HUES6 (cell line): ENCODE data around the gene LRRC56.

ENCODE experiments used
- H3K27ac ChIP-seq: 2 replicates; pipeline ENCODE4 v1.7.0; 2013; ENCODE audit warnings: low read depth, mild to moderate bottlenecking, low read length, inconsistent platforms
- H3K27me3 ChIP-seq: 2 replicates; pipeline ENCODE4 v1.6.1; 2013; ENCODE audit warnings: low read length; ENCODE audit not compliant: control insufficient read depth, insufficient read depth
- H3K36me3 ChIP-seq: 2 replicates; pipeline ENCODE4 v1.6.1; 2013; ENCODE audit warnings: low read length; ENCODE audit not compliant: control insufficient read depth, insufficient read depth
- H3K4me1 ChIP-seq: 2 replicates; pipeline ENCODE4 v1.6.1; 2013; ENCODE audit warnings: low read length; ENCODE audit not compliant: control insufficient read depth, insufficient read depth
- H3K4me3 ChIP-seq: 2 replicates; pipeline ENCODE4 v1.5.1; 2013; ENCODE audit warnings: low read depth, low read length
- H3K9ac ChIP-seq: one replicate; pipeline ENCODE4 v1.6.1; 2013; ENCODE audit warnings: mild to moderate bottlenecking, low read length
- H3K9me3 ChIP-seq: 2 replicates; pipeline ENCODE4 v1.6.1; 2013; ENCODE audit warnings: low read depth, low read length; ENCODE audit not compliant: control insufficient read depth, insufficient read depth

LRRC56 gene

GRCh38 chr11:597166-597725 is 59.9 kb downstream of the LRRC56 start:
- Histone ChIP-seq H3K9me3 (no peaks in the 10 kb centered on the region), H3K36me3 (peaks cover 92% of the 10 kb centered on the region), H3K9ac (no peak overlapping the region)

GRCh38 chr11:598005-598680 is 60.8 kb downstream of the LRRC56 start:
- Histone ChIP-seq H3K4me3 (no peak overlapping the region), H3K9me3 (no peaks in the 10 kb centered on the region), H3K27me3 (no peaks in the 10 kb centered on the region), H3K27ac (no peak overlapping the region), H3K36me3 (peaks cover 90% of the 10 kb centered on the region), H3K9ac (no peak overlapping the region), H3K4me1 (no peaks in the 10 kb centered on the region)

More at GRCh38 chr11:597166-597725, 59.9 kb downstream of the LRRC56 start:
- H3K4me1 ChIP-seq, result no peaks in the 10 kb centered on the region
- no peak overlapping the region for H3K4me3 ChIP-seq
- no peak overlapping the region for H3K27ac ChIP-seq
- no peaks in the 10 kb centered on the region for H3K27me3 ChIP-seq

- Histone ChIP-seq H3K4me3 (no peak overlapping the region), H3K9me3 (no peaks in the 10 kb centered on the region), H3K27me3 (no peaks in the 10 kb centered on the region), H3K9ac (no peak overlapping the region), H3K36me3 (peaks cover 91% of the 10 kb centered on the region), H3K4me1 (no peaks in the 10 kb centered on the region), H3K27ac (no peak overlapping the region)
Measured at GRCh38 chr11:601573-602245, 64.4 kb downstream of the LRRC56 start.

- Histone ChIP-seq H3K36me3 (peaks cover 92% of the 10 kb centered on the region), H3K9me3 (no peaks in the 10 kb centered on the region), H3K4me1 (no peaks in the 10 kb centered on the region), H3K27ac (no peak overlapping the region), H3K9ac (no peak overlapping the region), H3K27me3 (no peaks in the 10 kb centered on the region), H3K4me3 (no peak overlapping the region)
Measured at GRCh38 chr11:603154-603553, 65.8 kb downstream of the LRRC56 start.
